IMR-90 (cell line): Measurements from ENCODE around the gene MCM6. TPM values are rescaled to one million over a fixed set of nuclear protein-coding genes. Genes with fewer than 3 reads are reported as not detected.
A peak's percentile ranks its signal among the peaks of the same experiment; 100 is the strongest.

ENCODE experiments used
- ATAC-seq: fragments of 200-7000 bp; cut with Tn5 transposase; 2 replicates; pipeline ENCODE4 v1.9.1; 2020; ENCODE audit warnings: low read depth, mild to moderate bottlenecking, moderate library complexity
- BruUV-seq: library from RNA; stranded (reverse); fragments of 400-500 nt; replicated peaks from 2 replicates; lab custom pipeline; 2021; lab: Mats Ljungman, UMichigan
- CTCF ChIA-PET: fragments of 300-600 bp; formaldehyde crosslinking; extraction: SDS; loops from one replicate; lab custom pipeline; 2021; ENCODE audit warnings: antibody characterized with exemption; lab: Yijun Ruan, JAX
- POLR2A ChIA-PET: fragments of 300-600 bp; sonication (Branson Sonifier 250); formaldehyde crosslinking; loops from one replicate; lab custom pipeline; 2022; ENCODE audit warnings: antibody characterized with exemption; ENCODE audit not compliant: unreplicated experiment; lab: Charles Lee
- DNase-seq: peaks from one replicate; pipeline ENCODE4 v3.0.0; 2013
- H2AFZ ChIP-seq: replicated peaks from 2 replicates; pipeline ENCODE3; 2013; ENCODE audit warnings: low read length, mild to moderate bottlenecking; ENCODE audit not compliant: poor library complexity
- H2AK5ac ChIP-seq: 2 replicates; pipeline ENCODE4 v1.6.1; 2013; ENCODE audit warnings: low read depth, low read length, inconsistent platforms
- H2AK9ac ChIP-seq: replicated peaks from 2 replicates; pipeline ENCODE3; 2013; ENCODE audit warnings: mild to moderate bottlenecking, low read depth, low read length, moderate library complexity; ENCODE audit not compliant: poor library complexity
- H2BK120ac ChIP-seq: 2 replicates; pipeline ENCODE4 v1.6.1; 2013; ENCODE audit warnings: low read depth, low read length, inconsistent platforms
- H2BK15ac ChIP-seq: 3 replicates; pipeline ENCODE4 v1.6.1; 2013; ENCODE audit warnings: low read depth, low read length, inconsistent platforms
- H2BK20ac ChIP-seq: 2 replicates; pipeline ENCODE4 v1.6.1; 2013; ENCODE audit warnings: low read depth, mild to moderate bottlenecking, inconsistent platforms, low read length, moderate library complexity
- H2BK5ac ChIP-seq: 2 replicates; pipeline ENCODE4 v1.6.1; 2013; ENCODE audit warnings: mild to moderate bottlenecking, low read depth, low read length, inconsistent platforms; ENCODE audit not compliant: poor library complexity, severe bottlenecking
- H3K14ac ChIP-seq: replicated peaks from 2 replicates; pipeline ENCODE4 v1.6.1; 2013; ENCODE audit warnings: low read depth, low read length, inconsistent platforms
- H3K18ac ChIP-seq: 2 replicates; pipeline ENCODE4 v1.6.1; 2013; ENCODE audit warnings: low read depth, low read length, control low read depth
- H3K23ac ChIP-seq: 2 replicates; pipeline ENCODE4 v1.6.1; 2013; ENCODE audit warnings: low read depth, low read length, inconsistent platforms
- H3K27ac ChIP-seq: 2 replicates; pipeline ENCODE4 v1.5.1; 2013; ENCODE audit warnings: mild to moderate bottlenecking, control low read depth, low read length; ENCODE audit not compliant: insufficient read depth
- H3K27me3 ChIP-seq: 2 replicates; pipeline ENCODE4 v1.6.1; 2013; ENCODE audit warnings: low read length; ENCODE audit not compliant: control insufficient read depth, insufficient read depth
- H3K36me3 ChIP-seq: 2 replicates; pipeline ENCODE4 v1.6.1; 2013; ENCODE audit warnings: low read length, mixed read lengths; ENCODE audit not compliant: control insufficient read depth, insufficient read depth
- H3K4ac ChIP-seq: 2 replicates; pipeline ENCODE4 v1.6.1; 2013; ENCODE audit warnings: low read depth, low read length, inconsistent platforms
- H3K4me1 ChIP-seq: 2 replicates; pipeline ENCODE4 v1.6.1; 2013; ENCODE audit warnings: low read length, mixed read lengths; ENCODE audit not compliant: control insufficient read depth, insufficient read depth
- H3K4me2 ChIP-seq: 2 replicates; pipeline ENCODE4 v1.6.1; 2013; ENCODE audit warnings: low read depth, mild to moderate bottlenecking, control low read depth, low read length, moderate library complexity
- H3K4me3 ChIP-seq: 2 replicates; pipeline ENCODE4 v1.5.1; 2013; ENCODE audit warnings: low read depth, mild to moderate bottlenecking, control low read depth, low read length, moderate library complexity; ENCODE audit not compliant: insufficient read depth
- H3K56ac ChIP-seq: 2 replicates; pipeline ENCODE4 v1.6.1; 2013; ENCODE audit warnings: low read length, inconsistent platforms; ENCODE audit not compliant: insufficient read depth; ENCODE audit errors: extremely low read depth
- H3K79me1 ChIP-seq, 2 experiments: 2 replicates each; pipeline ENCODE4 v1.6.1; 2013; ENCODE audit warnings: low read length in 2 of 2, inconsistent platforms in 1 of 2, low read depth in 1 of 2
- H3K9ac ChIP-seq: 2 replicates; pipeline ENCODE4 v1.6.1; 2013; ENCODE audit warnings: low read depth, low read length, control low read depth
- H3K9me1 ChIP-seq: 2 replicates; pipeline ENCODE4 v1.6.1; 2013; ENCODE audit warnings: low read length, inconsistent platforms; ENCODE audit not compliant: insufficient read depth
- H3K9me3 ChIP-seq: 2 replicates; pipeline ENCODE4 v1.6.1; 2013; ENCODE audit warnings: low read length; ENCODE audit not compliant: control insufficient read depth, insufficient read depth
- H4K20me1 ChIP-seq: 2 replicates; pipeline ENCODE4 v1.6.1; 2013; ENCODE audit warnings: low read length, inconsistent platforms; ENCODE audit not compliant: insufficient read depth
- H4K5ac ChIP-seq: 2 replicates; pipeline ENCODE4 v1.6.1; 2013; ENCODE audit warnings: mild to moderate bottlenecking, low read depth, low read length, control low read depth
- H4K8ac ChIP-seq, 2 experiments: 2 replicates each; pipeline ENCODE4 v1.6.1; 2013; ENCODE audit warnings: low read depth in 2 of 2, low read length in 2 of 2, control low read depth in 1 of 2, inconsistent platforms in 1 of 2
- H4K91ac ChIP-seq: 2 replicates; pipeline ENCODE4 v1.6.1; 2013; ENCODE audit warnings: low read depth, low read length, inconsistent platforms; ENCODE audit not compliant: insufficient read depth
- BHLHE40 ChIP-seq: fragments of 150-350 bp; IDR thresholded peaks from 2 replicates; pipeline ENCODE4 v1.6.1; 2016; ENCODE audit warnings: mild to moderate bottlenecking, low read depth, low read length
- CEBPB ChIP-seq: IDR thresholded peaks from 2 replicates; pipeline ENCODE4 v1.6.1; 2012; ENCODE audit warnings: low read depth, low read length, improper control_type of control experiment
- CHD1 ChIP-seq: IDR thresholded peaks from 2 replicates; pipeline ENCODE4 v1.6.1; 2012; ENCODE audit warnings: low read depth, low read length, improper control_type of control experiment
- FOS ChIP-seq: fragments of 150-350 bp; IDR thresholded peaks from 2 replicates; pipeline ENCODE4 v1.6.1; 2016; ENCODE audit warnings: low read depth, low read length
- MAFK ChIP-seq: IDR thresholded peaks from 2 replicates; pipeline ENCODE4 v1.6.1; 2012; ENCODE audit warnings: low read depth, low read length, improper control_type of control experiment
- MXI1 ChIP-seq: IDR thresholded peaks from 2 replicates; pipeline ENCODE4 v1.6.1; 2012; ENCODE audit warnings: low read depth, mild to moderate bottlenecking, low read length, moderate library complexity, borderline replicate concordance
- NFE2L2 ChIP-seq: fragments of 150-350 bp; IDR thresholded peaks from 2 replicates; pipeline ENCODE4 v1.6.1; 2016; ENCODE audit warnings: low read depth, mild to moderate bottlenecking, low read length
- RAD21 ChIP-seq: IDR thresholded peaks from 2 replicates; pipeline ENCODE4 v1.6.1; 2012; ENCODE audit warnings: low read length, improper control_type of control experiment
- RCOR1 ChIP-seq: IDR thresholded peaks from 2 replicates; pipeline ENCODE4 v1.6.1; 2012; ENCODE audit warnings: mild to moderate bottlenecking, low read length, improper control_type of control experiment; ENCODE audit not compliant: insufficient replicate concordance
- RFX5 ChIP-seq: IDR thresholded peaks from 2 replicates; pipeline ENCODE4 v1.8.0; 2012; ENCODE audit warnings: low read depth, mild to moderate bottlenecking, low read length, moderate library complexity
- WGBS, 2 experiments: methylation state at CpG; one replicate each; pipeline versions ENCODE4 v1.1.5 to v1.1.7; 2013; ENCODE audit warnings: missing lambda C conversion rate in 2 of 2; ENCODE audit not compliant: insufficient read length in 1 of 2; ENCODE audit errors: extremely low coverage in 2 of 2; 5-methylcytosine and 5-hydroxymethylcytosine counted together
- dilution Hi-C: fragments of 300-500 bp; cut with HindIII; formaldehyde crosslinking; loops from one replicate; pipeline ENCODE4 v1.14.3; 2018; ENCODE audit warnings: low sequenced_read_pairs; ENCODE audit not compliant: unreplicated experiment
- in situ Hi-C: fragments of 300-500 bp; cut with MboI; formaldehyde crosslinking; loops from 3 replicates; pipeline ENCODE4 v1.14.3; 2019; ENCODE audit warnings: low sequenced_read_pairs, inconsistent platforms, mixed read lengths
- intact Hi-C: fragments of 100-400 bp; cut with micrococcal nuclease; formaldehyde crosslinking; loops from 2 replicates; pipeline ENCODE4 v1.10.0; 2022
- polyA plus RNA-seq, 3 experiments: library from polyadenylated mRNA; depleted of rRNA; stranded (reverse); fragments of >200 nt; gene quantifications; 2 replicates each; pipeline ENCODE4 v1.2.3, GENCODE V29; 2012; ENCODE audit warnings: low replicate concordance in 1 of 3
- total RNA-seq: library from RNA; depleted of rRNA; stranded (reverse); fragments of >200 nt; gene quantifications from 2 replicates; pipeline ENCODE4 v1.2.3, GENCODE V29; 2012
- TF ChIP-seq, protein P1 (sequence below): fragments of 150-350 bp; IDR thresholded peaks from 2 replicates; pipeline ENCODE4 v1.6.1; 2017; ENCODE audit warnings: mild to moderate bottlenecking, antibody characterized with exemption, low read length, low read depth

Gene MCM6
- total and polyA plus RNA-seq, 2 of the 4 experiments (the other 2 are of a cell fraction), result 21.4 to 29.6 TPM

GRCh38 chr2:135876066-135876711, at the start of gene MCM6 (continued):
- TF ChIP-seq RCOR1 (no peak), MXI1 (0 out of 2 replicates have a peak, but pooled peaks have one; percentile 18), RFX5 (no peak), FOS (0 out of 2 replicates have a peak, but pooled peaks have one; percentile 7)

DNA sequence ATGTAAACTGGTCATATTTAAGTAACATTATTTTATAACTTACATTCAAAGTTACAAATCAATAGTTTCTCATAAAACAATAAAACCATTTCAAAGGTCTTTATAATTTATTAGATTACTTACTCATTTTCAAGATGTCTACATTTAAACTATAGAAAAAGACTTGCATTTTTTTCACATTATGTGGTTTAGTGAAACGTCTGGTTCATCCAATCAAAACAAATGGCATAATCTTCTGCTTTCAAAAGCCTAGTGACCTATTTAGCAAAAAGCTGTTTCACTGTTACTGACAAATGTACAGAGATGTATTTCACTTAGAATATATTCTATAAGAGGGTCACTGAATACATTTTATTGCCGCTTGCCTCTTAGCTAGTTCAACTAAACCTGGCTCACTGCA, 49.3 kb upstream of the MCM6 start:
- POLR2A ChIA-PET, result no interaction called here

More for the DNA sequence above, 49.3 kb upstream of the MCM6 start:
- no peaks in the 10 kb centered on the region for H4K20me1 ChIP-seq
- ATAC-seq (peak; percentile 79), DNase-seq (peak; percentile 74)
- H4K8ac ChIP-seq, result no peak overlapping the region
- no peaks in the 10 kb centered on the region for H3K9me1 ChIP-seq
- H3K23ac ChIP-seq, result no peak overlapping the region
- H2AK5ac ChIP-seq, result no peak overlapping the region
- no CpG with 5 or more reads among the region's 2 CpGs for WGBS, 2 experiments
- peaks cover 2% of the 10 kb centered on the region; the same call in 1 of the 2 replicates for H3K4me1 ChIP-seq
- H2BK5ac ChIP-seq, result no peak overlapping the region
- H2BK120ac ChIP-seq, result no peak overlapping the region
- H2BK15ac ChIP-seq, result no peak overlapping the region
- no peaks in the 10 kb centered on the region for H3K9me3 ChIP-seq
- dilution Hi-C loops, result no loop called here
- no peak overlapping the region for H3K18ac ChIP-seq
- TF ChIP-seq CEBPB (no peak), FOS (no peak), CHD1 (no peak), BHLHE40 (no peak), RFX5 (no peak), RCOR1 (no peak), NFE2L2 (no peak), MAFK (no peak), RAD21 (no peak)
- TF ChIP-seq, protein P1, sequence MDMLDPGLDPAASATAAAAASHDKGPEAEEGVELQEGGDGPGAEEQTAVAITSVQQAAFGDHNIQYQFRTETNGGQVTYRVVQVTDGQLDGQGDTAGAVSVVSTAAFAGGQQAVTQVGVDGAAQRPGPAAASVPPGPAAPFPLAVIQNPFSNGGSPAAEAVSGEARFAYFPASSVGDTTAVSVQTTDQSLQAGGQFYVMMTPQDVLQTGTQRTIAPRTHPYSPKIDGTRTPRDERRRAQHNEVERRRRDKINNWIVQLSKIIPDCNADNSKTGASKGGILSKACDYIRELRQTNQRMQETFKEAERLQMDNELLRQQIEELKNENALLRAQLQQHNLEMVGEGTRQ, result no peak
- no peak overlapping the region for H2AK9ac ChIP-seq
- H3K36me3 ChIP-seq, result peaks cover 10% of the 10 kb centered on the region
- no peak overlapping the region for H3K56ac ChIP-seq
- H4K5ac ChIP-seq, result no peak overlapping the region
- H3K4me2 ChIP-seq, result peak overlapping the region; percentile 49; the same call in 1 of the 2 replicates
- H3K4ac ChIP-seq, result no peak overlapping the region
- H2AFZ ChIP-seq, result no peak overlapping the region
- no peak overlapping the region for H3K14ac ChIP-seq
- CTCF ChIA-PET, result no interaction called here
- H3K9ac ChIP-seq, result no peak overlapping the region
- H2BK20ac ChIP-seq, result no peak overlapping the region
- H3K27me3 ChIP-seq, result no peaks in the 10 kb centered on the region
- intact Hi-C loops, result loop anchor here (10.0 kb wide), 1 partner anchor 199 kb away; no protein-coding TSS in a partner anchor
- H3K79me1 ChIP-seq, result peaks cover 0 to 3% of the 10 kb centered on the region in 2 experiments; a peak in 1 of 4 replicates
- BruUV-seq, result no TSS peak
- in situ Hi-C loops, result no loop called here
- H3K4me3 ChIP-seq, result no peak overlapping the region
- no peak overlapping the region for H3K27ac ChIP-seq
- H4K91ac ChIP-seq, result no peak overlapping the region
